Vagina (tissue), 2 donors: ENCODE data around the gene TAF7L.

Experiments used
- CTCF ChIP-seq, 3 experiments: fragments of 450-650 bp in 2 of 3; fragments of 200-600 bp in 1 of 3; sonication (generic) in 1 of 3; IDR thresholded peaks; one replicate each; pipeline ENCODE4 v1.5.1; 2017 to 2019; ENCODE audit warnings: antibody characterized with exemption in 3 of 3, mild to moderate bottlenecking in 2 of 3, moderate library complexity in 2 of 3
- POLR2A ChIP-seq, 2 donors: fragments of 450-650 bp; IDR thresholded peaks; one replicate each; pipeline ENCODE4 v1.6.1; 2017; ENCODE audit warnings: antibody characterized with exemption in 2 of 2, mild to moderate bottlenecking in 2 of 2, moderate library complexity in 2 of 2
- POLR2AphosphoS5 ChIP-seq, 2 donors: sonication (generic); formaldehyde crosslinking; IDR thresholded peaks; one replicate each; pipeline ENCODE4 v1.9.0; 2017; ENCODE audit warnings: antibody characterized with exemption in 2 of 2, mild to moderate bottlenecking in 2 of 2, low read depth in 1 of 2; ENCODE audit not compliant: insufficient read depth in 1 of 2

DNA sequence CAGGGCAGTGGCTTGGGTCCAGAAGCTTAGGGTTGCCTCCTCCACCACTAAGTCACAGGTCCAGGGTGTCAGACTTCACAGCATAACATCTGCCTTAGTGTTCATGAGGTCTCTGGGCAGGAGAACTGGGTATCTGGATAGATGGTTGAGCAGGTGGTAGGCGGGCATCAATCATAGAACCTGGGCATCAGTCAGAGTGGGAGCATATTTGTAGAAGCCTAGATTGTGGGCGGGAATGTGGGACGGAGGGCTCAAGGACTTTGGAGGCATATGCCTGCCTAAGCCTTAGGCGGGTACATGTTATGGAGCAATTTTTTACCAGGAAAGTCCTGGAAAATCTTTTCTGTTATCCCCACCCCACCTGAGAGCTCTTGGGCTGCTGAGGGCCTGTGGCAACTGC, 28.5 kb downstream of the TAF7L start:
- TF ChIP-seq CTCF (IDR thresholded peaks at IDR 0.05) (no peak), POLR2A (IDR thresholded peaks at IDR 0.05) (no peak), POLR2AphosphoS5 (IDR thresholded peaks at IDR 0.05; ENCODE audit: insufficient read depth in 1 of 2, low read depth in 1 of 2) (no peak)
